T-helper 1 cell (primary cell): ENCODE measurements around the gene ZNF281.
"Not testable (repeated sequence)": the region's sequence is repeated elsewhere in the genome, so short reads cannot be mapped to it uniquely, and the experiment has no call there.

Source experiments
- DNase-seq, 5 donors: peaks; one replicate each; pipeline ENCODE4 v3.0.0-alpha.2; 2012 to 2020

Gene ZNF281

GRCh38 chr1:200429221-200429751 lies 19.4 kb upstream of the ZNF281 start:
- no peak for DNase-seq

GRCh38 chr1:200428482-200429205 lies 18.8 kb upstream of the ZNF281 start:
- no peak for DNase-seq

GRCh38 chr1:200427744-200428143 lies 17.9 kb upstream of the ZNF281 start:
- no peak for DNase-seq

GRCh38 chr1:200426196-200426595 lies 16.4 kb upstream of the ZNF281 start:
- no peak for DNase-seq

GRCh38 chr1:200423235-200423634 lies 13.4 kb upstream of the ZNF281 start:
- no peak for DNase-seq

GRCh38 chr1:200422211-200422610 lies 12.4 kb upstream of the ZNF281 start:
- no peak for DNase-seq

GRCh38 chr1:200415789-200416593 lies 6.2 kb upstream of the ZNF281 start:
- DNase-seq, result no peak

GRCh38 chr1:200415227-200415626 lies 5.4 kb upstream of the ZNF281 start:
- no peak for DNase-seq

- DNase-seq, result no peak
These were observed 4.8 kb upstream of the ZNF281 start for GRCh38 chr1:200414657-200415056.

GRCh38 chr1:200413766-200414165 lies 3.9 kb upstream of the ZNF281 start:
- DNase-seq, result not testable (repeated sequence)

- DNase-seq, result no peak
These were observed 1.8 kb upstream of the ZNF281 start for GRCh38 chr1:200411406-200412257.

- DNase-seq, result peak in 1 of 5 donors; percentile 14
These were observed 686 bp upstream of the ZNF281 start for GRCh38 chr1:200410566-200410878.

GRCh38 chr1:200409203-200409760 lies 554 bp downstream of the ZNF281 start:
- peak in 2 of 5 donors; percentile 23 to 24 for DNase-seq

- DNase-seq, result no peak
These were observed 3.6 kb downstream of the ZNF281 start for GRCh38 chr1:200406161-200406797.

- DNase-seq, result no peak
These were observed 4.6 kb downstream of the ZNF281 start for GRCh38 chr1:200405264-200405663.

GRCh38 chr1:200401708-200402107 lies 8.1 kb downstream of the ZNF281 start:
- no peak for DNase-seq

GRCh38 chr1:200401263-200401662 lies 8.6 kb downstream of the ZNF281 start:
- DNase-seq, result no peak

- no peak for DNase-seq
These were observed 9.3 kb downstream of the ZNF281 start for GRCh38 chr1:200400556-200400955.

- DNase-seq, result no peak
These were observed 10.0 kb downstream of the ZNF281 start for GRCh38 chr1:200399860-200400259.

- DNase-seq, result no peak
These were observed 11.5 kb downstream of the ZNF281 start for GRCh38 chr1:200398373-200398772.

- no peak for DNase-seq
These were observed 17.1 kb downstream of the ZNF281 start for GRCh38 chr1:200392625-200393185.

GRCh38 chr1:200391747-200392146 lies 18.1 kb downstream of the ZNF281 start:
- DNase-seq, result no peak
